K562 (cell line): ENCODE results near the gene TMC6. TPM values are rescaled to one million over a fixed set of nuclear protein-coding genes. Genes with fewer than 3 reads are reported as not detected.

Experiments used
- ATAC-seq: fragments of 200-7000 bp; cut with Tn5 transposase; 3 replicates; pipeline ENCODE4 v1.9.1; 2020; ENCODE audit warnings: moderate library complexity
- BruUV-seq: library from RNA; stranded (reverse); fragments of 400-500 nt; replicated peaks from 2 replicates; lab custom pipeline; 2021; lab: Mats Ljungman, UMichigan
- CTCF ChIA-PET: fragments of 300-600 bp; formaldehyde crosslinking; extraction: SDS; loops from one replicate; lab custom pipeline; 2021; ENCODE audit warnings: low intra/inter-chr PET ratio; lab: Yijun Ruan, JAX
- POLR2A ChIA-PET: fragments of 300-600, 350-650 bp; sonication (Branson Sonifier 250); formaldehyde crosslinking; extraction: SDS; loops from one replicate; lab custom pipeline; 2021; ENCODE audit warnings: antibody characterized with exemption, inconsistent platforms; lab: Yijun Ruan, JAX
- DNase-seq, 4 experiments: peaks; one replicate each; pipeline versions ENCODE4 v3.0.0 to v3.0.0-alpha.2; 2011 to 2018; ENCODE audit warnings: low spot score in 3 of 4, mixed read lengths in 3 of 4; ENCODE audit errors: extremely low read depth in 1 of 4
- FAIRE-seq: peaks from 2 replicates; lab custom pipeline; 2011; peaks lifted over from hg19 to GRCh38; lab: Jason Lieb, UNC
- H2AFZ ChIP-seq: 2 replicates; pipeline ENCODE4 v1.6.0; 2011; ENCODE audit warnings: low read depth, low read length, control low read depth, inconsistent platforms
- H3K27ac ChIP-seq: fragments of 200-600 bp; 3 replicates; pipeline ENCODE4 v1.8.0; 2011; ENCODE audit warnings: low read depth, mild to moderate bottlenecking, control low read depth, inconsistent platforms, low read length, moderate library complexity, mixed read lengths; ENCODE audit errors: extremely low read depth
- H3K27me3 ChIP-seq, 2 experiments: fragments of 300-600 bp in 1 of 2; 2 replicates in 1 of 2; 3 replicates in 1 of 2; pipeline versions ENCODE4 v1.6.0 to v1.8.0; 2011; ENCODE audit warnings: inconsistent platforms in 2 of 2, low read length in 2 of 2, mild to moderate bottlenecking in 1 of 2, mixed read lengths in 1 of 2, moderate library complexity in 1 of 2; ENCODE audit not compliant: control insufficient read depth in 2 of 2, insufficient read depth in 2 of 2
- H3K36me3 ChIP-seq: fragments of 300-600 bp; 3 replicates; pipeline ENCODE4 v1.8.0; 2011; ENCODE audit warnings: mild to moderate bottlenecking, low read length, inconsistent platforms; ENCODE audit not compliant: control insufficient read depth, insufficient read depth
- H3K4me1 ChIP-seq, 2 experiments: fragments of 200-600 bp in 1 of 2; replicated peaks in 1 of 2; 2 replicates in 1 of 2; 3 replicates in 1 of 2; pipeline versions ENCODE4 v1.5.1 to v1.8.0; 2011; ENCODE audit warnings: inconsistent platforms in 2 of 2, low read length in 2 of 2, mild to moderate bottlenecking in 1 of 2, mixed read lengths in 1 of 2, moderate library complexity in 1 of 2; ENCODE audit not compliant: control insufficient read depth in 2 of 2, insufficient read depth in 2 of 2
- H3K4me2 ChIP-seq: 2 replicates; pipeline ENCODE4 v1.6.1; 2011; ENCODE audit warnings: low read length, control low read depth, inconsistent platforms, mixed read lengths; ENCODE audit not compliant: insufficient read depth
- H3K4me3 ChIP-seq: fragments of 200-600 bp; sonication (generic), shearing (Covaris generic); 2 replicates; pipeline ENCODE4 v1.5.1; 2016; ENCODE audit warnings: control low read depth, inconsistent platforms
- H3K79me2 ChIP-seq: fragments of 200-600 bp; 3 replicates; pipeline ENCODE4 v1.8.0; 2011; ENCODE audit warnings: low read length, inconsistent platforms; ENCODE audit not compliant: control insufficient read depth, insufficient read depth
- H3K9ac ChIP-seq, 2 experiments: 2 replicates each; pipeline versions ENCODE4 v1.6.0 to v1.6.1; 2011; ENCODE audit warnings: low read depth in 2 of 2, low read length in 2 of 2, control low read depth in 1 of 2, inconsistent platforms in 1 of 2, mild to moderate bottlenecking in 1 of 2, mixed read lengths in 1 of 2; ENCODE audit not compliant: insufficient read depth in 1 of 2
- H3K9me1 ChIP-seq: one replicate; pipeline ENCODE4 v1.6.0; 2011; ENCODE audit warnings: inconsistent platforms, mild to moderate bottlenecking, low read length, moderate library complexity; ENCODE audit not compliant: control insufficient read depth, insufficient read depth
- H3K9me3 ChIP-seq: replicated peaks from 2 replicates; pipeline ENCODE4 v1.5.1; 2011; ENCODE audit warnings: low read depth, low read length, inconsistent platforms; ENCODE audit not compliant: control insufficient read depth, insufficient read depth
- H4K20me1 ChIP-seq: replicated peaks from 2 replicates; pipeline ENCODE4 v1.6.1; 2011; ENCODE audit warnings: low read length, inconsistent platforms, mixed read lengths; ENCODE audit not compliant: control insufficient read depth, insufficient read depth
- COPS2 ChIP-seq: fragments of 450-650 bp; conservative IDR thresholded peaks from 2 replicates; pipeline ENCODE4 v1.6.1; 2016; ENCODE audit warnings: mild to moderate bottlenecking, moderate library complexity
- FOSL1 ChIP-seq: fragments of 200-800 bp; sonication (Bioruptor generic); conservative IDR thresholded peaks from 2 replicates; pipeline ENCODE4 v1.6.1; 2016; ENCODE audit warnings: missing genetic modification characterization, missing compliant biosample characterization
- HDAC8 ChIP-seq: fragments of 450-650 bp; IDR thresholded peaks from 2 replicates; pipeline ENCODE4 v1.6.1; 2016; ENCODE audit warnings: mild to moderate bottlenecking, missing genetic modification characterization, moderate library complexity, missing compliant biosample characterization
- ID3 ChIP-seq, 2 experiments: fragments of 250-450 bp in 1 of 2; fragments of 450-650 bp in 1 of 2; sonication (Bioruptor Pico) in 1 of 2; IDR thresholded peaks; 2 replicates each; pipeline versions ENCODE4 v1.6.1 to v1.8.0; 2016 to 2021; ENCODE audit warnings: mild to moderate bottlenecking in 2 of 2, moderate library complexity in 2 of 2, missing compliant biosample characterization in 1 of 2, missing genetic modification characterization in 1 of 2
- JUNB ChIP-seq: fragments of 450-650 bp; formaldehyde crosslinking; conservative IDR thresholded peaks from 2 replicates; pipeline ENCODE4 v1.4.0; 2020; ENCODE audit warnings: mild to moderate bottlenecking
- JUND ChIP-seq, 2 experiments: IDR thresholded peaks; 2 replicates in 1 of 2; 3 replicates in 1 of 2; pipeline ENCODE4 v1.6.1; 2011; ENCODE audit warnings: borderline replicate concordance in 2 of 2, low read depth in 2 of 2, low read length in 2 of 2, improper control_type of control experiment in 1 of 2, missing biosample characterization in 1 of 2, missing genetic modification characterization in 1 of 2, missing genetic modification reagents in 1 of 2
- PRDM10 ChIP-seq: fragments of 450-650 bp; IDR thresholded peaks from 2 replicates; pipeline ENCODE4 v1.6.1; 2018; ENCODE audit not compliant: partially characterized antibody
- SMAD3 ChIP-seq: fragments of 450-650 bp; formaldehyde crosslinking; conservative IDR thresholded peaks from 2 replicates; pipeline ENCODE4 v1.4.0; 2020; ENCODE audit warnings: mild to moderate bottlenecking
- TGIF2 ChIP-seq: sonication (generic); formaldehyde crosslinking; IDR thresholded peaks from 2 replicates; pipeline ENCODE4 v1.8.1; 2022; ENCODE audit warnings: mild to moderate bottlenecking, missing genetic modification reagents, moderate library complexity
- TRIM24 ChIP-seq, 2 experiments: fragments of 450-650 bp; IDR thresholded peaks; 2 replicates each; pipeline ENCODE4 v1.6.1; 2016
- VEZF1 ChIP-seq: fragments of 200-800 bp; sonication (Bioruptor generic); IDR thresholded peaks from 2 replicates; pipeline ENCODE4 v1.6.1; 2017; ENCODE audit warnings: missing genetic modification characterization, missing compliant biosample characterization
- ZFX ChIP-seq: sonication (generic); formaldehyde crosslinking; IDR thresholded peaks from 2 replicates; pipeline ENCODE4 v1.8.0; 2022; ENCODE audit warnings: mild to moderate bottlenecking, missing genetic modification reagents, moderate library complexity
- ZNF140 ChIP-seq: fragments of 250-450 bp; sonication (Bioruptor Pico); IDR thresholded peaks from 2 replicates; pipeline ENCODE4 v1.8.0; 2021; ENCODE audit warnings: moderate library complexity, mild to moderate bottlenecking, inconsistent platforms
- ZNF174 ChIP-seq: fragments of 250-450 bp; sonication (Bioruptor Pico); IDR thresholded peaks from 2 replicates; pipeline ENCODE4 v1.4.0; 2020; ENCODE audit warnings: mild to moderate bottlenecking
- ZNF232 ChIP-seq: sonication (generic); formaldehyde crosslinking; IDR thresholded peaks from 2 replicates; pipeline ENCODE4 v1.8.0; 2022; ENCODE audit warnings: mild to moderate bottlenecking, missing genetic modification reagents
- ZNF316 ChIP-seq: fragments of 450-650 bp; IDR thresholded peaks from 2 replicates; pipeline ENCODE4 v1.6.1; 2016
- WGBS: fragments of 100-300 bp; shearing (Covaris generic); methylation state at CpG from one replicate; pipeline ENCODE4 v1.1.6; 2016; ENCODE audit warnings: low coverage, mixed read lengths; ENCODE audit not compliant: insufficient coverage; ENCODE audit errors: missing lambda C conversion rate; 5-methylcytosine and 5-hydroxymethylcytosine counted together
- in situ Hi-C: fragments of 300-500 bp; cut with MboI; formaldehyde crosslinking; loops from 4 replicates; pipeline ENCODE4 v1.15.0; 2018; ENCODE audit warnings: inconsistent platforms, mixed read lengths
- intact Hi-C: fragments of 100-400 bp; cut with micrococcal nuclease; formaldehyde crosslinking; loops from 2 replicates; pipeline ENCODE4 v1.14.2; 2022
- polyA plus RNA-seq, 8 experiments: library from polyadenylated mRNA; depleted of rRNA in 4 of 8; stranded (reverse) in 5 of 8; unstranded in 3 of 8; fragments of >200 nt; fragmentation: Nextera tagmentation in 2 of 8; fragmentation: Illumina TruSeq in 1 of 8; extraction: Ambion mirVana in 2 of 8; extraction: Trizol in 1 of 8; gene quantifications; 2 replicates each; pipeline versions ENCODE4 v1.2.1 to v1.2.3, GENCODE V29; 2011 to 2014; ENCODE audit warnings: inconsistent platforms in 1 of 8, missing spikeins in 1 of 8
- total RNA-seq, 7 experiments: library from RNA; depleted of rRNA in 6 of 7; stranded (reverse); fragments of >200 nt in 6 of 7; fragmentation: Illumina TruSeq in 2 of 7; extraction: Trizol in 2 of 7; gene quantifications; 2 replicates each; pipeline versions ENCODE4 v1.2.1 to v1.2.3, GENCODE V29; 2011 to 2021; ENCODE audit warnings: low replicate concordance in 1 of 7

The TMC6 gene
- total and polyA plus RNA-seq, 9 of the 15 experiments (the other 6 are each of a cell fraction or from before 2014, with no cell fraction given), result 4.1 to 351 (median 66.9) TPM

- peaks cover 2% of the 10 kb centered on the region; the same call in 1 of the 3 replicates for H3K36me3 ChIP-seq
- no peaks in the 10 kb centered on the region for H3K27me3 ChIP-seq
- no peak overlapping the region for H2AFZ ChIP-seq
- ATAC-seq (no peak), FAIRE-seq (peak; percentile 46), DNase-seq (no peak)
- no peaks in the 10 kb centered on the region for H3K79me2 ChIP-seq
- BruUV-seq, result no TSS peak
- POLR2A ChIA-PET, result interaction anchor here (0.6 kb wide), 1 partner anchor 28 kb away, joined by 3 read pairs; no protein-coding TSS in a partner anchor
- no peak overlapping the region for H3K4me2 ChIP-seq
- CTCF ChIA-PET, result no interaction called here
- H3K4me3 ChIP-seq, result no peak overlapping the region
- no peaks in the 10 kb centered on the region for H4K20me1 ChIP-seq
- H3K4me1 ChIP-seq, result peaks cover 14 to 42% of the 10 kb centered on the region in 2 experiments; a peak in 4 of 5 replicates
- intact Hi-C loops (no loop called here), in situ Hi-C loops (no loop called here)
- H3K9ac ChIP-seq, result no peak overlapping the region; a peak in 1 of 4 replicates
- 40% methylated on average over 10 of the region's 10 CpGs for WGBS
- peaks cover 3% of the 10 kb centered on the region for H3K9me1 ChIP-seq
- H3K9me3 ChIP-seq, result no peaks in the 10 kb centered on the region
- peak overlapping the region; percentile 3; the same call in 1 of the 3 replicates for H3K27ac ChIP-seq
- TF ChIP-seq HDAC8 (tag) (no peak), ZNF174 (CRISPR knock-in tag) (no peak), TGIF2 (CRISPR knock-in tag) (no peak), ZNF232 (CRISPR knock-in tag) (no peak), ZNF140 (CRISPR knock-in tag) (no peak), ZFX (CRISPR knock-in tag) (peak; percentile 18; the same call in 1 of the 2 replicates), SMAD3 (CRISPR knock-in tag) (no peak), COPS2 (no peak), TRIM24 (IDR thresholded peaks at IDR 0.05) (no peak), FOSL1 (tag) (peak; percentile 45), JUND (IDR thresholded peaks at IDR 0.05; ENCODE audit: borderline replicate concordance, low read depth, low read length) (no peak), JUND (tag; IDR thresholded peaks at IDR 0.05; ENCODE audit: borderline replicate concordance, low read depth, low read length) (peak; percentile 34; the same call in 1 of the 3 replicates), VEZF1 (CRISPR knock-in tag) (peak; percentile 60; the same call in 1 of the 2 replicates), PRDM10 (peak; percentile 46), JUNB (CRISPR knock-in tag) (no peak), ZNF316 (peak; percentile 41; the same call in 1 of the 2 replicates), ID3 (CRISPR knock-in tag; IDR thresholded peaks at IDR 0.05) (no peak), ID3 (tag; IDR thresholded peaks at IDR 0.05) (no peak)
These were observed 31.1 kb upstream of the TMC6 start for GRCh38 chr17:78159575-78160158.
